Measurements from ENCODE around the gene CHSY1. TPM values are rescaled to one million over a fixed set of nuclear protein-coding genes. Genes with fewer than 3 reads are reported as not detected.

Gene CHSY1
- total RNA-seq, 1 donor from 2014 or later: 20.4 TPM

DNA sequence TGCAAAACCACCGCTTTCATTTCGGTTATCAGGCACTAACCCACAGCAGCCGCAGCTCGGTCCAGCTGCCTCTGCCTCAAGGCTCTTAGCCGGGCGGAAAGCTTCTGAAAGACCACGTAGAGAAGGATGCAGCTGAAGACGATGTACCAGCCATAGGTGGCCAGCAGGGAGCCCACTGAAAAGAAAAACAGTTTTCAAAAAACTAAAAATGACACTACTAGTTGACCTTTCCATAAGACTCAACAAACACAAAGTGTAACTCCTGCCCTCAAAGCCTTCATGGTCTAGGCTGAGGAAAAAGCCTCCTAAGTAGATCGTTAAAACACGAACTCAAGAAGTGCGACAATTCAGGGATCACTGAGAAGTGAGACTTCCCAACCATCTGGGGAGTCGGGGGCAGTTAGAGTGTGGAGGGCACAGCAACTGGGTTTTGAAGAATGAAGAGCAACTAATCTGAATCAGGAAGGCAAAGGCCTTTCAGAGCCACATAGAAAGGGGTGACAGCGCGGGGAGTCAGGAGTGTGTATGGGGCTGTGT, 24.7 kb upstream of the CHSY1 start:
- ChIA-PET CTCF (interaction anchor here (1.0 to 1.1 kb wide), 2 partner anchors 12 to 379 kb away, joined by 3 to 4 read pairs; no protein-coding TSS in a partner anchor), POLR2A (interaction anchor here (0.7 to 1.6 kb wide), 4 partner anchors 16 to 117 kb away, joined by 3 to 9 read pairs (median 6); partner anchors contain the start of genes CHSY1 and SNRPA1)
- ATAC-seq (ENCODE audit: low read depth) (peak; percentile 19), DNase-seq (no peak)
- intact Hi-C loops (cut with micrococcal nuclease): loop anchor here (1.0 kb wide), 3 partner anchors 18 to 674 kb away; partner anchors contain the start of genes ASB7, CHSY1 and LINS1
- peaks cover 14% of the 10 kb centered on the region for H3K4me1 Mint-ChIP-seq
- TF ChIP-seq CTCF (IDR thresholded peaks at IDR 0.05): no peak
- H3K36me3 Mint-ChIP-seq (ENCODE audit: low read depth): peaks cover 61% of the 10 kb centered on the region
- no peaks in the 10 kb centered on the region for H3K27me3 Mint-ChIP-seq
- H3K9me3 Mint-ChIP-seq: no peaks in the 10 kb centered on the region
- peak overlapping the region; percentile 90 for H3K4me3 Mint-ChIP-seq
- H3K27ac Mint-ChIP-seq: peak overlapping the region; percentile 70

DNA sequence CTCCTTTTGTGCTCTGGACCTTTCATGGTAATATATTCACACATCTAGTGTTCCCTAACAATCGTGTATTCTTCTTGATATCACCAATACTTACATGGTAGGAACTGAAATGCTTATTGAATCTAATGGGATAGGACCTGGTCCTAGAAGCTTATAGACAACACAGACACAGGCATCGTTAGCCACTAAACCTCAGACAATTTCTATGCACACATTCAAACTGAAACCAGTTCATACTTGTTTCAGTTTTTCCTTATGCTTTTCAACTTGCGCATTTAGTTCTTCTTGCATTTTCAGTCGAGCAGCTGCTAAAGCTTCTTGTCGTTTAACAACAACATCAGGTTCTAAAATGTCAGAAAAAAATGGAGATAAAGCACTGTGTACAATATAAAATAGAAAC, 23.2 kb upstream of the CHSY1 start:
- no peak for TF ChIP-seq CTCF (IDR thresholded peaks at IDR 0.05)
- intact Hi-C loops (cut with micrococcal nuclease): no loop called here
- POLR2A ChIA-PET: no interaction called here
- no peak for ATAC-seq (ENCODE audit: low read depth)
- no peak overlapping the region for H3K27ac Mint-ChIP-seq
- peaks cover 14% of the 10 kb centered on the region for H3K4me1 Mint-ChIP-seq
- H3K36me3 Mint-ChIP-seq (ENCODE audit: low read depth): peaks cover 62% of the 10 kb centered on the region
- CTCF ChIA-PET: no interaction called here
- no peaks in the 10 kb centered on the region for H3K9me3 Mint-ChIP-seq
- H3K27me3 Mint-ChIP-seq: no peaks in the 10 kb centered on the region
- no peak for DNase-seq
- no peak overlapping the region for H3K4me3 Mint-ChIP-seq

- intact Hi-C loops (cut with micrococcal nuclease): no loop called here
These were observed 21.7 kb upstream of the CHSY1 start for GRCh38 chr15:101273534-101273933.

GRCh38 chr15:101272584-101272983, 20.7 kb upstream of the CHSY1 start:
- H3K27ac Mint-ChIP-seq: no peak overlapping the region
- peaks cover 65% of the 10 kb centered on the region for H3K36me3 Mint-ChIP-seq (ENCODE audit: low read depth)
- no peak for TF ChIP-seq CTCF (IDR thresholded peaks at IDR 0.05)
- ChIA-PET POLR2A (no interaction called here), CTCF (interaction anchor here (1.2 kb wide), 1 partner anchor 14 kb away, joined by 4 read pairs; no protein-coding TSS in a partner anchor)
- intact Hi-C loops (cut with micrococcal nuclease): no loop called here
- DNase-seq (no peak), ATAC-seq (ENCODE audit: low read depth) (no peak)
- peaks cover 8% of the 10 kb centered on the region for H3K4me1 Mint-ChIP-seq
- H3K9me3 Mint-ChIP-seq: no peaks in the 10 kb centered on the region
- no peak overlapping the region for H3K4me3 Mint-ChIP-seq
- H3K27me3 Mint-ChIP-seq: no peaks in the 10 kb centered on the region

More at GRCh38 chr15:101273534-101273933, 21.7 kb upstream of the CHSY1 start:
- H3K27me3 Mint-ChIP-seq: no peaks in the 10 kb centered on the region
- no peaks in the 10 kb centered on the region for H3K9me3 Mint-ChIP-seq
- DNase-seq: no peak
- no peak overlapping the region for H3K4me3 Mint-ChIP-seq
- ChIA-PET POLR2A (no interaction called here), CTCF (interaction anchor here (1.2 kb wide), 1 partner anchor 15 kb away, joined by 4 read pairs; no protein-coding TSS in a partner anchor)
- H3K27ac Mint-ChIP-seq: no peak overlapping the region
- peaks cover 14% of the 10 kb centered on the region for H3K4me1 Mint-ChIP-seq
- TF ChIP-seq CTCF (IDR thresholded peaks at IDR 0.05): no peak
- H3K36me3 Mint-ChIP-seq (ENCODE audit: low read depth): peaks cover 65% of the 10 kb centered on the region
- no peak for ATAC-seq (ENCODE audit: low read depth)

DNA sequence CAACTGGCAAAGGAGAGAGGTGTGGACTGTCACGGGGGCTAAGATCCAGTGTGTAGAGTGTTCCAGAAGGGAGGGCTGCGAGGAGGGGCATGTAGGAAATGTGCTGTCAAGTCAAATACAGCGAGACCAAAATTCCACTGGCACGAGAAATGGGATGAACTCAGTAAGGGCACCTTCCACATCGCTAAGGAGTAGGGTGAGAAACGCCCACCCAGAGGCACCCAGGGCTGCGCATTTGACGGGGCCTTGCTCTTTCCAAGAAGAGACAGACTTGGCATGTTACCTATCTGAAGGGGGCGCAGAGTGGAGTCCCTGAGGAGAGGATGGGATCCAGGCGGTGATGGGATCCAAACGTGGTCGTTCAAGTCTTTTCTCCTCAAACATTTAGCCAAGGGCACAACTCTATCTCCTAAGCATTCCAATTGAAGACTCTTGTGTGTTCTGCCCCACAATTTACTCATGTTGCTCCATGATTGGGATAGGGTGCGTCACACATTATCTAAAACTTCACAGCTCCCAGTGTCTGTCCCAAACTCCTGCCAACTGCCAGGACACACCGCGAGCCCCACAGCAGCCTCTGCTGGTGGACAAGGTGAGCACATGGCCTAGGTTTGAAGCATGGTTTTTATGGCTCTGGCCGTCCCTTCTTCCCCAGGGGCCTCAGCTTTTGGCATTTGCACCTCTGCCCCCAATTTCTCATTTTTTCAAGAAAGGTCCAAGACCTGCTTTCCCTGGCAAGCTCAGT, 17.8 kb upstream of the CHSY1 start:
- ChIA-PET POLR2A (no interaction called here), CTCF (no interaction called here)
- ATAC-seq (ENCODE audit: low read depth): no peak
- peaks cover 54% of the 10 kb centered on the region for H3K36me3 Mint-ChIP-seq (ENCODE audit: low read depth)
- no peaks in the 10 kb centered on the region for H3K4me1 Mint-ChIP-seq
- H3K27ac Mint-ChIP-seq: no peak overlapping the region
- no peak for TF ChIP-seq CTCF (IDR thresholded peaks at IDR 0.05)
- H3K27me3 Mint-ChIP-seq: no peaks in the 10 kb centered on the region
- no peaks in the 10 kb centered on the region for H3K9me3 Mint-ChIP-seq
- DNase-seq: no peak
- intact Hi-C loops (cut with micrococcal nuclease): no loop called here
- no peak overlapping the region for H3K4me3 Mint-ChIP-seq
